Mesodermal cell (in vitro differentiated cells): Measurements from ENCODE around the gene DOP1B.

Experiments used
- H3K27ac ChIP-seq: 2 replicates; pipeline ENCODE4 v1.7.0; 2013; ENCODE audit warnings: mild to moderate bottlenecking, low read depth, low read length, moderate library complexity; ENCODE audit not compliant: severe bottlenecking
- H3K36me3 ChIP-seq: 2 replicates; pipeline ENCODE4 v1.7.1; 2013; ENCODE audit warnings: mild to moderate bottlenecking, low read length, moderate library complexity; ENCODE audit not compliant: control insufficient read depth, insufficient read depth
- H3K4me1 ChIP-seq: one replicate; pipeline ENCODE4 v1.7.1; 2013; ENCODE audit warnings: mild to moderate bottlenecking, low read length; ENCODE audit not compliant: insufficient read depth, control insufficient read depth, poor library complexity, severe bottlenecking
- H3K4me3 ChIP-seq: 2 replicates; pipeline ENCODE4 v1.7.0; 2013; ENCODE audit warnings: low read length, control low read depth, mild to moderate bottlenecking; ENCODE audit not compliant: insufficient read depth, poor library complexity, severe bottlenecking; ENCODE audit errors: extremely low read depth
- H3K9me3 ChIP-seq: 2 replicates; pipeline ENCODE4 v1.7.1; 2013; ENCODE audit warnings: mild to moderate bottlenecking, low read length, moderate library complexity; ENCODE audit not compliant: control insufficient read depth
- WGBS, 2 experiments: methylation state at CpG; one replicate each; pipeline ENCODE4 v1.1.5; 2013; ENCODE audit warnings: missing lambda C conversion rate in 2 of 2; ENCODE audit not compliant: insufficient coverage in 2 of 2; 5-methylcytosine and 5-hydroxymethylcytosine counted together

Gene DOP1B

DNA sequence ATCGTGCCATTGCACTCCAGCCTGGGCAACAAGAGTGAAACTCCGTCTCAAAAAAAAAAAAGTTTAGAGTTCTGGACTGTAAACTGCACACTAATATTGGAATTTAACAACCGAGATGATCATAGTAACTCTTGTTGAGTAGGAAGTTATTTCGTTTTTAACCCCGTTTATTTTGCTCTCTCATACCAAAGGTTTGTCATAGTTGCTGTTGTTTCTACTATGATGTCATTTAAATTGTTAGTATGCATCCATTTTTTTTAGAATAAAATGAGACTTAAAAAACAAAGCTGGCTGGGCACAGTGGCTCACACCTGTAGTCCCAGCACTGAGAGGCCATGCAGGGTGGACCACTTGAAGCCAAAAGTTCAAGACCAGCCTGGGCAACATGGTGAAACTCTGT lies 49.3 kb downstream of the DOP1B start:
- H3K9me3 ChIP-seq: no peaks in the 10 kb centered on the region
- H3K4me3 ChIP-seq: no peak overlapping the region
- WGBS, 2 experiments: 83 to 94% methylated on average over 1 to 3 of the region's 5 CpGs
- no peak overlapping the region for H3K27ac ChIP-seq
- no peaks in the 10 kb centered on the region for H3K36me3 ChIP-seq
- H3K4me1 ChIP-seq: peaks cover 33% of the 10 kb centered on the region
